GM20000 (cell line): ENCODE measurements around the gene CAMTA1.
A peak's percentile ranks its signal among the peaks of the same experiment; 100 is the strongest.

ENCODE experiments used
- DNase-seq: peaks from one replicate; pipeline ENCODE4 v3.0.0; 2012; ENCODE audit warnings: low spot score
- CTCF ChIP-seq: IDR thresholded peaks from 2 replicates; pipeline ENCODE4 v1.5.1; 2012; ENCODE audit warnings: mild to moderate bottlenecking, control low read depth; ENCODE audit errors: extremely low read depth, missing control alignments

CAMTA1 gene

GRCh38 chr1:6861075-6861724 lies 75.9 kb downstream of the CAMTA1 start:
- peak; percentile 25 for DNase-seq
- TF ChIP-seq CTCF: no peak

- no peak for TF ChIP-seq CTCF
- DNase-seq: no peak
Measured at GRCh38 chr1:6862906-6863305, 77.7 kb downstream of the CAMTA1 start.

- DNase-seq: no peak
- no peak for TF ChIP-seq CTCF
Measured at GRCh38 chr1:6864166-6864565, 78.9 kb downstream of the CAMTA1 start.

- TF ChIP-seq CTCF: no peak
- DNase-seq: no peak
Measured at GRCh38 chr1:6866825-6867224, 81.6 kb downstream of the CAMTA1 start.

- no peak for TF ChIP-seq CTCF
Measured at GRCh38 chr1:6867321-6867720, 82.1 kb downstream of the CAMTA1 start.

GRCh38 chr1:6867729-6868659 lies 82.7 kb downstream of the CAMTA1 start:
- TF ChIP-seq CTCF: no peak
- no peak for DNase-seq

More at GRCh38 chr1:6867321-6867720, 82.1 kb downstream of the CAMTA1 start:
- DNase-seq: no peak

GRCh38 chr1:6868660-6869380 lies 83.6 kb downstream of the CAMTA1 start:
- DNase-seq: peak; percentile 23
- TF ChIP-seq CTCF: no peak
